ENCODE results near the gene SAMD10. TPM values are rescaled to one million over a fixed set of nuclear protein-coding genes. Genes with fewer than 3 reads are reported as not detected.

The SAMD10 gene
- total and polyA plus RNA-seq, 3 experiments from 2014 or later = 15.6 to 24.5 (median 19.3) TPM

DNA sequence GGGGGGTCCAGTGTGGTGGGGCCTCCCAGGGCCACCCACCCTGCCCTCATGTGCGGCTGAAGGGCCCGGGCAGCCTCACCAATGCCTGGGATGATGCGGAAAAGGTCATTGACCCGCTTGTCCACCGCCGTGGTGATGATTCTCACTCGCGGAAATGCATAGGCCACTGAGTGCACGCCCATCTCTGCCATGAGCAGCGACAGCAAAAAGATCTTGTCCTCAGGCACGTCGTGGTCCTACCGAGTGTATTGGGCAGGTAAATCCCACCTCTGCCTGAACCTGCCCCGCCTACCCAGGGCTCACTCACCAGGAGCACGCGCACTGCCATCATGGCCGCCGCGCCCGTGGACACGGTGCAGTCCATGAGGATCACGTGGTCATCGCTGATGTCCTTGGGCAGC is 39.4 kb downstream of the SAMD10 start:
- Mint-ChIP-seq H3K4me3 (peak overlapping the region in 1 of 7 donors; percentile 27), H3K4me1 (peaks cover 13 to 22% (median 15%) of the 10 kb centered on the region in 3 donors), H3K27ac (no peak overlapping the region), H3K27me3 (no peaks in the 10 kb centered on the region), H3K9me3 (no peaks in the 10 kb centered on the region), H3K36me3 (peaks cover 0 to 52% (median under 1%) of the 10 kb centered on the region in 3 donors)
- Histone ChIP-seq H3K27ac (ENCODE audit: low read depth, low read length) (no peak overlapping the region), H3K9me3 (ENCODE audit: low read length) (no peaks in the 10 kb centered on the region), H3K27me3 (ENCODE audit: insufficient read depth, low read length, poor library complexity, severe bottlenecking) (no peaks in the 10 kb centered on the region), H3K36me3 (ENCODE audit: insufficient read depth, low read length) (peaks cover 17% of the 10 kb centered on the region), H3K4me1 (ENCODE audit: insufficient read depth, low read length) (peaks cover 24% of the 10 kb centered on the region), H3K4me3 (ENCODE audit: low read length) (no peak overlapping the region)
- ChIA-PET POLR2A (interaction anchor here (0.6 kb wide), 1 partner anchor 10 kb away, joined by 3 read pairs; no protein-coding TSS in a partner anchor), CTCF (no interaction called here)
- no peak for DNase-seq

DNA sequence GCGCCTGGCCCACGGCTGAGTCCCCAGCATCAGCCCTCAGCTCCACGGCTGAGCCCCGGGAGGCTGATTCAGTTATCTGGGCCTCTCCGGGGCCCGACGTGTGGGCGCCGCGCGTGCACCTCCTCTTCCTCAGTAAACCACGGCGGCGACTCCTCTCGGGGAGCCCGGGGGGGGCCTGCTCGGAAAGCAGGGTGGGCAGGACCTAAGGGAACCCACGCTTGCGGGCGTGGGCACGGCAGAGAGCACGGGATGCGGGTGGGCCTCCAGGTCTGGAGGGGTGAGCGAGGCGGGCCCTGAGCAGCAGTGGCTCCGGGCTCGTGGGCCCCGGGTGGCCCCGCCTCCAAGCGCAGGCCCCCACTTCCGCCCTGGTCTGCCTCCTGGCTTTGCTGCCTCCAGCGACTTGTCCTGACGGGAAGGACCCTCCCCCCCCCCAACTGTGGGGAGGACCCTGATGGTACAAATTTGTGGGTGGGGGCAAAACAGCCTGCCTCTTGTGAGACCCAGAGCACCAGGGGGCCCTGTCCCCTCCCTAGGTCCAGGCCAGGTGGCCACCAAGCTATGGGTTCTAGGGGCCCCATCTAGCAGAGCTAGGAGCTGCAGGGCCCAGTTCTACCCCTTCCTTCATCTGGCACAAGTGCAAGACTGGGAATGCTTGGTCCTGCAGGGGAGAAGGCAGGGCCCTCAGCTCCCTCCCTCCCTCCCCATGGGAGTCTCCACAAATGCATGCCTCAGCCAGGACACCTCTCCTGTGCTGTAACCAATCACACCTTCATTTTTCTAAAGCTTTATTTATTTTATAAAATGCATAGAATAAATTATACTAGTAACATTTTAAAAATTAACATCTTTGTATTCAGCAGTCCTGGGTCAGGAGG is 40.1 kb downstream of the SAMD10 start:
- H3K4me1 Mint-ChIP-seq = peaks cover 12 to 22% (median 21%) of the 10 kb centered on the region in 3 donors

GRCh38 chr20:63937596-63937995 is 41.8 kb downstream of the SAMD10 start:
- no peak overlapping the region for H3K4me3 ChIP-seq (ENCODE audit: low read length)
- H3K36me3 ChIP-seq (ENCODE audit: insufficient read depth, low read length) = peaks cover 13% of the 10 kb centered on the region
- no peak overlapping the region for H3K4me3 Mint-ChIP-seq
- no peak overlapping the region for H3K27ac ChIP-seq (ENCODE audit: low read depth, low read length)
- peaks cover 0 to 59% (median 2%) of the 10 kb centered on the region in 3 donors for H3K36me3 Mint-ChIP-seq
- H3K9me3 ChIP-seq (ENCODE audit: low read length) = no peaks in the 10 kb centered on the region
- CTCF ChIA-PET = no interaction called here
- no peaks in the 10 kb centered on the region for H3K27me3 Mint-ChIP-seq
- H3K27ac Mint-ChIP-seq = peak overlapping the region in 3 of 8 donors; percentile 7 to 52 (median 24)
- peaks cover 11 to 22% (median 21%) of the 10 kb centered on the region in 3 donors for H3K4me1 Mint-ChIP-seq
- H3K9me3 Mint-ChIP-seq = no peaks in the 10 kb centered on the region
- DNase-seq = peak in 1 of 5 donors; percentile 8
- H3K27me3 ChIP-seq (ENCODE audit: insufficient read depth, low read length, poor library complexity, severe bottlenecking) = no peaks in the 10 kb centered on the region
- H3K4me1 ChIP-seq (ENCODE audit: insufficient read depth, low read length) = peaks cover 20% of the 10 kb centered on the region
- POLR2A ChIA-PET = interaction anchor here (0.7 kb wide), 1 partner anchor 24 kb away, joined by 4 read pairs; no protein-coding TSS in a partner anchor

More for the DNA sequence above, 40.1 kb downstream of the SAMD10 start:
- H3K27me3 ChIP-seq (ENCODE audit: insufficient read depth, low read length, poor library complexity, severe bottlenecking) = no peaks in the 10 kb centered on the region
- H3K36me3 Mint-ChIP-seq = peaks cover 0 to 56% (median 2%) of the 10 kb centered on the region in 3 donors
- peak in 3 of 5 donors; percentile 9 to 54 (median 19) for DNase-seq
- CTCF ChIA-PET = no interaction called here
- H3K36me3 ChIP-seq (ENCODE audit: insufficient read depth, low read length) = peaks cover 17% of the 10 kb centered on the region
- H3K9me3 Mint-ChIP-seq = no peaks in the 10 kb centered on the region
- no peak overlapping the region for H3K27ac ChIP-seq (ENCODE audit: low read depth, low read length)
- no peak overlapping the region for H3K27ac Mint-ChIP-seq
- POLR2A ChIA-PET = interaction anchor here (0.6 kb wide), 1 partner anchor 9 kb away, joined by 3 read pairs; no protein-coding TSS in a partner anchor
- H3K4me1 ChIP-seq (ENCODE audit: insufficient read depth, low read length) = peaks cover 24% of the 10 kb centered on the region
- no peaks in the 10 kb centered on the region for H3K27me3 Mint-ChIP-seq
- no peak overlapping the region for H3K4me3 ChIP-seq (ENCODE audit: low read length)
- H3K4me3 Mint-ChIP-seq = peak overlapping the region in 1 of 7 donors; percentile 27
- H3K9me3 ChIP-seq (ENCODE audit: low read length) = no peaks in the 10 kb centered on the region

DNA sequence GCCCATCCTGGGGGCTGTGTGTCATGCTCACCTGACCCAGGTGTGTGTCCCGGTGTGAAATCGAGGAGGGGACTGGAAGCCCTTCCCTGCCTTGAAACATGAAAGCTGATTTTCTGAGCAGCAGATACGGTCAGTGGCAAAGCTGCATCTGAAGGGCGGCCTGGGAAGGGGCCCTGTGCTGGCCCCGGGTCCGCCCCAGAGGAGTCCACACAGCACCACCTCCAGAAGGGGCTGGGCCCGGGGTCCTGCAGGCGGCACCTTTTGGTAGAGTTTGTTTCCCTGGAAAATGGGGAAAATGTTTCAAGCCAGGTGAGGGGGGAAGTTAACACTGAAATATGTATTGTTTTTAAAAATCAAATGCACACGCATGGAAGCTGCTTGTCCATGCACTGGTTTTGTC is 44.0 kb downstream of the SAMD10 start:
- Histone ChIP-seq H3K4me1 (ENCODE audit: insufficient read depth, low read length) (no peaks in the 10 kb centered on the region), H3K27ac (ENCODE audit: low read depth, low read length) (no peak overlapping the region), H3K4me3 (ENCODE audit: low read length) (no peak overlapping the region), H3K36me3 (ENCODE audit: insufficient read depth, low read length) (peaks cover 25% of the 10 kb centered on the region), H3K9me3 (ENCODE audit: low read length) (no peaks in the 10 kb centered on the region), H3K27me3 (ENCODE audit: insufficient read depth, low read length, poor library complexity, severe bottlenecking) (no peaks in the 10 kb centered on the region)
- Mint-ChIP-seq H3K9me3 (no peaks in the 10 kb centered on the region), H3K4me1 (peaks cover 1 to 8% (median 7%) of the 10 kb centered on the region in 3 donors), H3K4me3 (no peak overlapping the region), H3K36me3 (peaks cover 0 to 66% (median 4%) of the 10 kb centered on the region in 3 donors), H3K27ac (peak overlapping the region in 1 of 8 donors; percentile 74), H3K27me3 (no peaks in the 10 kb centered on the region)
- peak in 1 of 5 donors; percentile 26 for DNase-seq
- ChIA-PET POLR2A (no interaction called here), CTCF (no interaction called here)

- Mint-ChIP-seq H3K36me3 (peaks cover 0 to 68% (median 7%) of the 10 kb centered on the region in 3 donors), H3K27ac (peak overlapping the region in 3 of 8 donors; percentile 29 to 68 (median 67)), H3K4me1 (peaks cover 1 to 8% (median 7%) of the 10 kb centered on the region in 3 donors), H3K4me3 (no peak overlapping the region), H3K9me3 (no peaks in the 10 kb centered on the region), H3K27me3 (no peaks in the 10 kb centered on the region)
- Histone ChIP-seq H3K36me3 (ENCODE audit: insufficient read depth, low read length) (peaks cover 21% of the 10 kb centered on the region), H3K27me3 (ENCODE audit: insufficient read depth, low read length, poor library complexity, severe bottlenecking) (no peaks in the 10 kb centered on the region), H3K4me3 (ENCODE audit: low read length) (no peak overlapping the region), H3K27ac (ENCODE audit: low read depth, low read length) (no peak overlapping the region), H3K4me1 (ENCODE audit: insufficient read depth, low read length) (no peaks in the 10 kb centered on the region), H3K9me3 (ENCODE audit: low read length) (no peaks in the 10 kb centered on the region)
- ChIA-PET POLR2A (no interaction called here), CTCF (no interaction called here)
- DNase-seq = peak in 1 of 5 donors; percentile 40
Observed at GRCh38 chr20:63934271-63935068, 45.0 kb downstream of the SAMD10 start.

DNA sequence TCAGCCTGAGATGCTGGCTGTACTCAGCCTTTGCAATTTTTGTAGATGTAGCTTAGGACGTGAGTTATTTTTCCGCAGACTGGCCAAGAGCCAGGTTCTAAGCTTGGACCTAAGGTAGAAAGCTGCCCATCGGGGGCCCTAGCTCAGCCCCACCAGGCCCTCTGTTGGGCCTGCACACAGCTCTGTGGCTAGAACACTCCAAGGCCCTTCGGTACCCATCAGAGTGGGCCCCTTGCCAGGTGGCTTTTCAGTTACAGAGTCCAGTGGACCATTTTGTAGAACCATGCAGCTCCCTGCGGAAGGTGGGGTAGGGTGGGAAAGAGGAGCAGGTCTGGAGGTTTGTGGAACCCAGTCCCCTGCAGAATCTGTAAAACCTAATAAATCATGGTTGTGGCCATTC is 45.8 kb downstream of the SAMD10 start:
- H3K4me3 Mint-ChIP-seq = no peak overlapping the region
- CTCF ChIA-PET = no interaction called here
- peaks cover 25% of the 10 kb centered on the region for H3K36me3 ChIP-seq (ENCODE audit: insufficient read depth, low read length)

DNA sequence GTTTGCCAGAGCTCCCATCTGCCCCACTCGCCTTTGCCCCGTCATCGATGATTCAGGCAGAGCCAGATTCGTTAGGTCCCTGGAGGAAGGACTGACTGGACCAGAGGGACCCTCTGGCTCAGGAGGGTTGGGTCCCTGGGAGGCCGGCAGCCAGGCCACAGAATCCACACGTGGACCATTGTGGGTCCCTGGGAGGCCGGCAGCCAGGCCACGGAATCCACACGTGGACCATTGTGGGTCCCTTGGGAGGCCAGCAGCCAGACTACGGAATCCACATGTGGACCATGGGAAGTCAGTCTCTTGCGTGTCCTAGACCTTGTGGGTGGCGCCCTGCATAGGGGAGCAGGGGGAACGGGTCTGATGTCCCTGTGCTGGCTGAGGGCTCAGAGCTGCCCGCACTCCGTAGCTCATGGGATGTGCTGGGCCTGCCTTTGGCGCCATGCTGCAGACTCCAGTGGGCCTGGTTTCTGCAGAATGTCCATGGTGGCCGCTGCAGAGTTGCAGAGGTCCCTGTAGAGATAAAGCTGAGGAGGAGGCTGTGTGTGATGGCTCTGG is 46.8 kb downstream of the SAMD10 start:
- CTCF ChIA-PET = no interaction called here
- peaks cover 0 to 80% (median 8%) of the 10 kb centered on the region in 3 donors for H3K36me3 Mint-ChIP-seq
- no peak overlapping the region for H3K27ac ChIP-seq (ENCODE audit: low read depth, low read length)
- peaks cover 4 to 8% (median 5%) of the 10 kb centered on the region in 3 donors for H3K4me1 Mint-ChIP-seq
- no peaks in the 10 kb centered on the region for H3K27me3 ChIP-seq (ENCODE audit: insufficient read depth, low read length, poor library complexity, severe bottlenecking)
- H3K27ac Mint-ChIP-seq = no peak overlapping the region
- POLR2A ChIA-PET = no interaction called here
- no peaks in the 10 kb centered on the region for H3K9me3 ChIP-seq (ENCODE audit: low read length)
- DNase-seq = no peak
- no peak overlapping the region for H3K4me3 Mint-ChIP-seq
- peaks cover 33% of the 10 kb centered on the region for H3K36me3 ChIP-seq (ENCODE audit: insufficient read depth, low read length)
- H3K27me3 Mint-ChIP-seq = no peaks in the 10 kb centered on the region
- no peaks in the 10 kb centered on the region for H3K4me1 ChIP-seq (ENCODE audit: insufficient read depth, low read length)
- H3K9me3 Mint-ChIP-seq = no peaks in the 10 kb centered on the region
- no peak overlapping the region for H3K4me3 ChIP-seq (ENCODE audit: low read length)

More for the DNA sequence above, 45.8 kb downstream of the SAMD10 start:
- POLR2A ChIA-PET = no interaction called here
- Mint-ChIP-seq H3K9me3 (no peaks in the 10 kb centered on the region), H3K27me3 (no peaks in the 10 kb centered on the region), H3K27ac (no peak overlapping the region), H3K36me3 (peaks cover 0 to 75% (median 8%) of the 10 kb centered on the region in 3 donors), H3K4me1 (peaks cover 1 to 8% (median 7%) of the 10 kb centered on the region in 3 donors)
- Histone ChIP-seq H3K4me1 (ENCODE audit: insufficient read depth, low read length) (no peaks in the 10 kb centered on the region), H3K4me3 (ENCODE audit: low read length) (no peak overlapping the region), H3K9me3 (ENCODE audit: low read length) (no peaks in the 10 kb centered on the region), H3K27me3 (ENCODE audit: insufficient read depth, low read length, poor library complexity, severe bottlenecking) (no peaks in the 10 kb centered on the region), H3K27ac (ENCODE audit: low read depth, low read length) (no peak overlapping the region)
- peak in 1 of 5 donors; percentile 26 for DNase-seq

All from CD8-positive, alpha-beta memory T cell (primary cell).